ENCODE measurements around the gene TSHZ1.
"Not testable (repeated sequence)": the region's sequence is repeated elsewhere in the genome, so short reads cannot be mapped to it uniquely, and the experiment has no call there.

The TSHZ1 gene

GRCh38 chr18:75319905-75320304 lies 109.3 kb downstream of the TSHZ1 start:
- no peak for DNase-seq

- no peak for DNase-seq
These were observed 109.9 kb downstream of the TSHZ1 start for GRCh38 chr18:75320506-75320905.

- DNase-seq, result no peak
These were observed 110.8 kb downstream of the TSHZ1 start for GRCh38 chr18:75321431-75321830.

- DNase-seq, result no peak
These were observed 111.6 kb downstream of the TSHZ1 start for GRCh38 chr18:75322206-75322605.

DNA sequence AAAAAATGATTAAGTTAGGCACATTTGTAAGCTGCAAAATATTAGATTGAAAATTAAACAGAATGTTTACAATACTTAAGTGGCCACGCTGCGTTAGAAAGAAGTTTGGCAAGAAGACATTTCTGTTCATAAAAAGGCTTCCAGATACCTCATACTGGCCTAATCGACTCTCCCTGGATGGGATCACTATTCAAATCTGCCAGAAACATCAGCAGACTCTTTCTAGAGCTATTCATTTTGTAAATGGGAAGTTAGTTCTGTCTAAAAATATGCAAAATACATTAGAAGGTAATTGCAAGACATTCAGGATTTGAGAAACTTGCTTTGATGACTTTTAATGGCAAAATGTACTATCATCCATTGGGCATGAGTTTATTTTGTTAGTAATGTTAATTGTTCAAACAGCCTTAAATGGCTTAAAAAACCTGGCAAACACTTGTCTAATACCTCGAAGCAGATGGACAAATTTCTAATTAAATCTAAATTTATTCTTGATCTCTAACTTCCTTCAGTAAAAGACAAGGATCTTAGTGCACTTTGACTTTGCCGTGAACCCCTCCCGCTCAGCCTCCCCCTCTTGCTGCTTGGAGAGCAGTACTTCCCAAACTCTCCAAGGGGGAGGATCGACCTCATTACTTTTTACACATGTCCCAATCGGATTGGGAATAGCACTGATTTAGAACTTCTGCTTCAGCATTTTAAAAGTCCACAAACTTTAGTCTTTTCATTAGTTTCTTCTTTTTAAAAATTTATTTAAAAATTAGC lies 113.4 kb downstream of the TSHZ1 start:
- DNase-seq, result no peak

DNA sequence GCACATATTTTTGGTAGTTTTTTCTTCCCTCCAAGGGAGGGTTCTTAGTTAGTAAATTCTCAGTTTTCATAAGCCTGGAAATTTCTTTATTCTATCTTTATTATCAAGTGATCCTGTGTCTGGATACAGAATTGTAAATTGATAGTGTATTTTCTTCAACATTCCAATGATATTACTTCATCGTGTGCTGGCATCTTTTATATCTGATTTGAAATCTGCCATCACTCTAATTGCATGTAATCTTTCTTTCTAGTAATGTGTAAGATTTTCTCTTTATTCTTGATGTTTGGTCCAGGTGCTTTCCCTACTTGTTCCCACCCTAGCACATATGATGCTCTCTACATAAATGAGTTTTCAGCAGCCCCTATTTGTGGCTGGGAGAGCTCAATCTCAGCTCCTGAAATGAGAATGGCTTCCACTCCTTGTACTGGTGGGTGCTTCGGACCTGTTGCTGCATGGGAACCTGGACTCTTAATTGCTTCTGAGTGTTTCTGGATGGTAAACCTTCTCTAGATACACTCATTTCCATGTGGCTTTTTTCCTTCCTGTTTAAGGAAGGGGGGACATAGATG lies 114.2 kb downstream of the TSHZ1 start:
- no peak for DNase-seq

DNA sequence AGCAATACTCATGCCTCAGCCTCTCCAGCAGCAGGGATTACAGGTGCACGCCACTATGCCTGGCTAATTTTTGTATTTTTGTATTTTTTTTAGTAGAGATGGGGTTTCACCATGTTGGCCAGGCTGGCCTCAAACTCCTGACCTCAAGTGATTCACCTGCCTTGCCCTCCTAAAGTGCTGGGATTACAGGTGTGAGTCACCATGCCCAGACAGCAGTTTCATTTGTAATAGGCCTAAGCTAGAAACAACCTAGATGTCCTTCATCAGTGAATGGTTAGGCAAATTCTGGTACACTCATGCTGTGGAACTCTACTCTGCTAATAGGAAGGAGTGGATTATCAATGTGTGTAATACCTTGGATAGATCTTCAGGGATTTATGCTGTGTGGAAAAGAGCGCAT lies 119.2 kb downstream of the TSHZ1 start:
- DNase-seq, result not testable (repeated sequence)

DNA sequence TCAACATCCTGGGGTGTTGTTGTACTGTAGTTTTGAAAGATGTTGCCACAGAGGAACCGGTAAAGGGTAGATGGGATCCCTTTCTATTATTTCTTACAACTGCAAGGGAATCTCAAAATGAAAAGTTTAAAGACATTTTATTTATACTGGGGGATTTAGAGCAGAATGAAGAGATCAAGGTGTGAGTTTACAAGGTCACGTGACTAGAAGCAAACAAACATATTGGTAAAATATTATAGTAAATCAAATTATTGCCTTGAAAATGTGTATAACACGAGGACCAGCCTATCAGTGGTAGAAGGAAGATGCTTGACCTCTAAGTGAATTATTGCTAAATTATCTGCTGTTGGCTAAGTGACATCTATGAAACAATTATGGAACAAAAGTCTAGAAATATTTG lies 119.7 kb downstream of the TSHZ1 start:
- no peak for DNase-seq

GRCh38 chr18:75334869-75335268 lies 124.3 kb downstream of the TSHZ1 start:
- DNase-seq, result no peak

DNA sequence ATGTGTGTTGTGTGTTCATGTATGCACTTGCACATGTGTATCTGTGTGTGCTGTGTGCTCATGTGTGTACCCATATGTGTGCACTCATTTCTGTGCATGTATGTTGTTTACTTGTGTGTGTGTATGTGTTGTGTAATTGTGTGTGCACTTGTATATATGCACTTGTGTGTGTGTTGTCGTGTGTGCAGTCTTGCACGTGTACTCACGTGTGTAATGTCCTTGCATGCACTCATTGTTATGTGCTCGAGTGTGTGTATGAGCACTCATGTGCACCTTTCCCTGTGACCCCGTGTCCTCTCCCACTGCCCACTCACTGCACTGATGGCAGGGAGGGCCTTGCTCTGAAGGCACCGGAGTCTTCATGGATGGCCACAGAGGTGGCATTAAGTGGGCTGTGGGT lies 124.9 kb downstream of the TSHZ1 start:
- DNase-seq, result no peak

GRCh38 chr18:75336767-75337166 lies 126.2 kb downstream of the TSHZ1 start:
- DNase-seq, result no peak

DNA sequence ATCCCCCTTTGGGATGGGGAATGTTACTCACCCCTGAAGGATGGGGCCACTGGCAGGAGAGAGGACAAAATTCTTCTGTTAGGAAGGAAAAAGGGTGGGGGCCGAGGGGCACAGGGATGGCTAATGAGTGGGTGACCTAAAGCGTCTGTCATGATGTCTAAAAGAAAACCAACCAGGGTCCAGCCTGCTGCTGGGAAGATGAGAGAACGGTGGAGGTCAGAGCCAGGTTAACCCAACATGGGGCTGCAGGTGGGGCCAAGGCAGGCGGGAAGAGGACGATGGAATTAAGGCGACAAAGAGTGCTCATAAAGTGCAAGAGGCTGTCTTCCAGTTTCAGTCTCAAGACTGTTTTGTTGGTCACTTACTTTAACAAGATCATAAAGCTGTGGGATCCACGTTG lies 126.8 kb downstream of the TSHZ1 start:
- DNase-seq, result no peak

- DNase-seq, result no peak
These were observed 128.0 kb downstream of the TSHZ1 start for GRCh38 chr18:75338631-75339030.
